Measurements from ENCODE around the gene ABCF2. TPM values are rescaled to one million over a fixed set of nuclear protein-coding genes. Genes with fewer than 3 reads are reported as not detected.

The ABCF2 gene
- 10 to 100 TPM; 48.4 to 49.0 TPM for total RNA-seq

DNA sequence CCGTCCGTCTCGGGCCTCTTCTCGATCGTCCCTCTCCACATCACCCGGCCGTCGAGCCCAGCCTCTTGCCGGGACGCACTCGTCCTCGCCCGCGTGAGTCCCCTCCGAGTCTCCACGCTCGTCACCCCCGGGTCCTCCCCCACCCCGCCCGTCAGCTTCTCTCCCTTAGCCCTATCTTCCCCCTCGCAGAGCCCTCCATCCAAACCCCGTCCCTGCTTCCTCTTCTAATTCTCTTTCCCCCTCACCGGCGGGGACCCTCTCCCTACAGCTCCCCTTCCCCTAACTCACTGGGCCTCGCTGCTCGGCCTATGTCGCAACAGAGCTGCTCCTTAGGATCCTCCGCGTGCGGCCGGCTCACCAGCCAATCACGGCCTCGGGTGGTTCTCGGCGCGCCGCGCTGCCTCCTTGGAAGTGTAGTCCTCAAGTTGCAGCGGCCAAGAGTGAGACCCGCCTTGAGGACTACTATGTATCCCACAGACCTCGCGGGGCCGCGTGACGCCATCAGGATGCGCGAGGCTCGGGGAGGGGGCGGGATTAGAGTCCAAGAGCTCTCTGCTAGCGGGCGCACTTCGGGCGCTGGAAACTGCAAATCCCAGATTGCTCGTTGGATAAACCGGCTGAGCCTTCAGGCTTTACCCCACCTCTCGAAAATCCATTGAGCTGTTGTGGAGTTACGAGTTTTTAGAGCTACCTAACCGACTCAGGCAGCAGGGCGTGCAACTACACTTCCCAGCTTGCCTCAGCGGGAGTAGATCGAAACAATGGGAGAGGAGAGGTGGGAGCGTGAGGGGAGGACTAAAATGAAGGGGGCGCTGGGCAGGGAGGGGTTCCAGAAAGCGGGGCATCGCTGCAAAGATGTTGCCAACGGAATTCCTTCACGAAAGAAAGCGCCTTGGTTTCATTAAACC lies at the start of gene ABCF2:
TSS of gene ABCF2 (minus strand) at position 331 of the 908 bp plus-strand sequence. CDS start 747 bp downstream, outside the sequence.
- intact Hi-C loops (cut with DNase I, micrococcal nuclease): loop anchor here (1.0 to 5.0 kb wide), 13 partner anchors 17 to 1388 kb away; partner anchors contain the start of genes FASTK (in 2 of the 2), ABCB8 (in 1 of the 2), NUB1 (in 1 of the 2) and RHEB (in 1 of the 2)
- peaks cover 40% of the 10 kb centered on the region for H3K4me1 Mint-ChIP-seq
- H3K4me3 Mint-ChIP-seq: peak within 1 kb of the TSS; percentile 92
- peak within 1 kb of the TSS; percentile 92 for H3K27ac Mint-ChIP-seq
- ATAC-seq (peak; percentile 100), DNase-seq (peak; percentile 99)
- no peaks in the 10 kb centered on the region for H3K9me3 Mint-ChIP-seq (ENCODE audit: low read depth)
- no peaks in the 10 kb centered on the region for H3K27me3 Mint-ChIP-seq
- CTCF ChIA-PET: interaction anchor here (0.6 to 7.1 kb wide), 14 partner anchors 10 to 345 kb away, joined by 3 to 49 read pairs (median 3); partner anchors contain the start of gene ABCB8
- peaks cover 44% of the 10 kb centered on the region for H3K36me3 Mint-ChIP-seq (ENCODE audit: low read depth)
- POLR2A ChIA-PET: interaction anchor here (0.8 to 1.0 kb wide), 5 partner anchors 9 to 406 kb away, joined by 3 to 6 read pairs (median 3); partner anchors contain the start of gene NUB1

DNA sequence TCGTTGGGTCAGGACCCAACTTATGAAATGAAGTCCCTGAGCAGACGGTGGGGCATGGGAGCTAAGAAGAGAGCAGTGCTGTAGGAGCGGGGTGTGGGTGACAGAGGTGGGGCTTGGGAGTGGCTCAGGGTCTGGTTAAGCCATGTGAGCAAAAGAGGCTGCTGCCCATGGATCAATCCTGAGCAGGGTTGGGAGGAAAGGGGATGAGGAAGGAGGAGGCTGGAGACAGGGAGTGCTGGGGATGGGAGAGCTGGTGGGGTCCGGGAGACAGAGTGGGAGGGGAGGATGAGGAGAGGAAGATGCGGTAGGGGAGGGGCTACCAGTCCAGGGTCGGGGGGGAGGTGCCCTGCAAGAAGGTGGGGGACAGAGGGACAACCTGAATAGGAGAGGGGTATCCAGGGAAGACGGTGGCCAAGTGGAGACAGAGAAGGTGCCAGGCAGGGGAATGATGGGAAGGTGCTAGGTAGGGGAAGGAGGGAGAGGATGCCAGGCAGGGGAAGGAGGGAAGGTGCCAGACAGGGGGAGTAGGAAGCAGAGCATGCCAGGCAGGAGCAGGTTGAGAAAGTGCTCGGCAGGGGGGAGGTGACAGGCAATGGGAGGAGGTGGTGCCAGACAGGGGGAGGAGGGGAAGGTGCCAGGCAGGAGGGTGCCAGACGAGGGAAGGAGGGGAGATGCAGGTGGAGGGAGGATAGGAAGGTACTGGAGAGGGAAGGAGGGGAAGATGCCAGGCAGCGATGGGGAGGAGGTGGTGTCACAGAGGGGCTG lies 49.0 kb upstream of the ABCF2 start:
- Mint-ChIP-seq H3K4me1 (peaks cover 20% of the 10 kb centered on the region), H3K27ac (no peak overlapping the region), H3K9me3 (ENCODE audit: low read depth) (no peaks in the 10 kb centered on the region), H3K4me3 (peak overlapping the region; percentile 29), H3K27me3 (peaks cover 4% of the 10 kb centered on the region), H3K36me3 (ENCODE audit: low read depth) (no peaks in the 10 kb centered on the region)
- ChIA-PET CTCF (no interaction called here), POLR2A (no interaction called here)
- ATAC-seq (no peak), DNase-seq (no peak)
- intact Hi-C loops (cut with DNase I, micrococcal nuclease): no loop called here

DNA sequence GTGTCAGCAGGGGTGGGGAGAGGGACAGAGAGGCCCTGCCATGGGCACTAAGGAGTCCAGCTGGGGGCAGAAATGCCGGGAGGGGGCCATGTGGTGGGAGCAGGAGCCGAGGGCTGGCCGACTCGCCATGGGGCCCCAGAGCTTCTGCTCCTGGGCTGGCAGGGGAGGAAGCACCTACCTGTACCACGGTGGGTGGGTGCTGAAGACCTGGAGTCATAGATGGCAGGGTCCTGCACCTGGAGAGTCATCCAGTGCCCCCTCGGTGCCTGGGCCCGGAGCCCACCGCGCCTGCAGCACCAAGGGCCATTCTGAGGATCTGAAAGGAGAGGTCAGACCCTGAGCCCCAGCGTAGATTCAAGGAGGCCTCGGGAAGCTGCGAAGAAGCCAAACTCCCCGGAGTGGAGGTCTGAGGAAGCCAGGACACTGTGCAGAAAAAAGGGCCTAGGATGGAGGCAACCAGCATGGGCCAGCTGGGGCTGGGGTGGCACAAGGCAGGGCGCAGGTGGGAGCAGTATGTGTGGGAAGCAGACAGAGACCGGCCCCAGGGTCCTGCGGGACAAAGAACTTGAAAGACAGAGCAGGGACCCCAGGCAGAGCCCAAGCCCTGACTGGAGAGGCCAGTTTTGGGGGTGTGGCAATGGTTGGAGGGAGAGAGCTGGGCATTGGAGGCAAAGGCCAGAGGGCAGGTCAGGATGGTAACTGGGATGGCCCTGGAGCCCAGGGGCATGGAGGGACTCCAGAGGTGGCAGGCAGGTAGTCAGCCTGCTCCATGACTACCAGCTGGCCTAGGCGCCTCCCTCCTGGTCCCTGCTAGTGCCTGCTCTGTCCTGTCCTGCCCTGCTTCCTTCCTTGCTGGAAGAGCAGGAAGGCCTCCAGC lies 48.2 kb upstream of the ABCF2 start:
- POLR2A ChIA-PET: no interaction called here
- DNase-seq (no peak), ATAC-seq (no peak)
- Mint-ChIP-seq H3K4me1 (peaks cover 20% of the 10 kb centered on the region), H3K9me3 (ENCODE audit: low read depth) (no peaks in the 10 kb centered on the region), H3K27ac (no peak overlapping the region), H3K4me3 (no peak overlapping the region), H3K36me3 (ENCODE audit: low read depth) (no peaks in the 10 kb centered on the region), H3K27me3 (peaks cover 3% of the 10 kb centered on the region)
- intact Hi-C loops (cut with DNase I, micrococcal nuclease): no loop called here
- CTCF ChIA-PET: interaction anchor here (0.7 to 1.5 kb wide), 3 partner anchors 22 to 396 kb away, joined by 3 to 4 read pairs (median 3); no protein-coding TSS in a partner anchor

DNA sequence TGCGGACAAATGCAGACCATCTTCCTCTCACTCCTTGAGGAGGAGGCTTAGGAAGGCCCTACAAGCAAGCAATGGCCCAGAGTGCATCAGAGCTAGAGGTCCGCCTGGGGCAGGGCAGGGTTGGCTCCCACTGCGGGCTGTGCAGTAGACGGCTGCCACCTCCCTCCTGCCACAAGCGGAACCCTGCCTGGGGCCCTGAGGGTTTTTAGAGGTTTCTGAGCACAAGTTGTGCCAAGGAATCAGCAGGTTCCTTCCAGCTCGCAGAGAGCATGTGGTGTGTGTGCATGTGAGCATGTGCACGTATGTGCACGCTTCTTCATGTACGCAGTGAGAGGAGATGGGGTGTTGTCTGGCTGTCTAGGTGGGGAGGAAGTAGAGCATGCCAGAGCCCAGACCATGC lies 47.4 kb upstream of the ABCF2 start:
- ATAC-seq (no peak), DNase-seq (no peak)
- Mint-ChIP-seq H3K4me3 (no peak overlapping the region), H3K27me3 (peaks cover 3% of the 10 kb centered on the region), H3K27ac (peak overlapping the region; percentile 5), H3K36me3 (ENCODE audit: low read depth) (no peaks in the 10 kb centered on the region), H3K4me1 (peaks cover 20% of the 10 kb centered on the region), H3K9me3 (ENCODE audit: low read depth) (no peaks in the 10 kb centered on the region)
- CTCF ChIA-PET: interaction anchor here (0.7 to 1.5 kb wide), 2 partner anchors 23 to 40 kb away, joined by 3 to 4 read pairs; no protein-coding TSS in a partner anchor
- POLR2A ChIA-PET: interaction anchor here (0.6 kb wide), 1 partner anchor 15 kb away, joined by 3 read pairs; no protein-coding TSS in a partner anchor
- intact Hi-C loops (cut with DNase I, micrococcal nuclease): no loop called here

DNA sequence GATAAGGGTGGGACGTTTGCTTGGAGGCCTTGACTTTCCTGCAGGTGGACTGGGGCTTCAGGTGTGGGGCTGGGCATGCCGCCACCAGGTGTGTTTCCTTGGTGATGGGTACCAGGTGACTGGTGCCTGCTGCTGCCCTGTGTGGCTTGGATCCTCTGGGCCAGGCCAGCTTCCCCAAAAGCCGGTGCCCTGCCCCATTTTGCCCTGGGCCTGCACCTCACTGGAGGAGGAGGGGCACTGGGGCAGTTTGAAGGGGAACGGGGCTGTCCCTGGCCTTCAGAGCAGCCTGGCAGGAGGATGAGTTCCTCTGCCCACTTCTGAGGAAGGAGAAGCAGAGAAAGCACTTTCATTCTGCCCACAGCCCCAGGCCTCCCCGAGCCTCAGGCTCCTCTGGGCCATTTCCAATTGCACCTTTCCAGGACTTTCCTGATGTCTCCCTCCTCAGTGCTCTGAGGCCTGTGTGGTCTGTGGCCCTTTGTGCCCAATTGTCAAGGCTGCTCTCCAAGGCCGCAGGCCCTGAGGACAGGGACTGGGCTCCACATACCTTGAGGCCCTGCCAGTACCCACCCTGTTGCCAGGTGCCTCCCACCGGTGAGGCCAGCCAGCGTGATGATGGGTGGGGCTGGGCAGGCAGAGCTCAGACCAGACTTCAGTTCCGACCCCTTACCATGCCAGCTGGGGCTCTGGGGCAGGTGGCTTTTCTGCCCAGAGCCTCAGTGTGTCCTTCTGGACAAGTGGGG lies 46.8 kb upstream of the ABCF2 start:
- Mint-ChIP-seq H3K27me3 (peaks cover 3% of the 10 kb centered on the region), H3K9me3 (ENCODE audit: low read depth) (no peaks in the 10 kb centered on the region), H3K36me3 (ENCODE audit: low read depth) (no peaks in the 10 kb centered on the region), H3K4me1 (peaks cover 20% of the 10 kb centered on the region), H3K4me3 (no peak overlapping the region), H3K27ac (no peak overlapping the region)
- ChIA-PET POLR2A (interaction anchor here (0.6 kb wide), 1 partner anchor 15 kb away, joined by 3 read pairs; no protein-coding TSS in a partner anchor), CTCF (interaction anchor here (1.5 kb wide), 1 partner anchor 23 kb away, joined by 4 read pairs; no protein-coding TSS in a partner anchor)
- DNase-seq (no peak), ATAC-seq (no peak)
- intact Hi-C loops (cut with DNase I, micrococcal nuclease): no loop called here

DNA sequence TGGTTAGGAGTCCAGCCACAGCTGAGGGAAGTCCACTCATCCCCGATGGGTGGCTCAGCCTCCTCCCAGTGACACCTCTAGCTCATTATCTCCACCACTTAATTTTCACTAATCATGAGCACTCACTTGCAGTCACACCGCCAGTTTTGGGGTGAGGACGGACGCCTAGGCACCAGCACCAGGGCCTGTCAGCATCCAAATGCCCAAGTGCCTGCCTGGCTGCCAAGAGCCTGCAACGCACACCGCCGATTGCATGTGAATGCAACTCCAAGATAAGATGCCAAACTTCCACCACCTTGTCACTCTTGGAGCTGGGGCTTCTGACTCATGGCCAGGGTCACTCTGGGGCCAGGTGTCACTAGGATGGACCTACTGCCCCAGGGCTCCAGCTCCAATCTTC lies 45.9 kb upstream of the ABCF2 start:
- ChIA-PET POLR2A (no interaction called here), CTCF (interaction anchor here (0.7 to 1.0 kb wide), 2 partner anchors 27 to 70 kb away, joined by 3 read pairs; no protein-coding TSS in a partner anchor)
- Mint-ChIP-seq H3K36me3 (ENCODE audit: low read depth) (no peaks in the 10 kb centered on the region), H3K27me3 (no peaks in the 10 kb centered on the region), H3K27ac (no peak overlapping the region), H3K4me3 (no peak overlapping the region), H3K4me1 (peaks cover 20% of the 10 kb centered on the region), H3K9me3 (ENCODE audit: low read depth) (no peaks in the 10 kb centered on the region)
- no peak for ATAC-seq
- DNase-seq: no peak
- intact Hi-C loops (cut with DNase I, micrococcal nuclease): no loop called here

DNA sequence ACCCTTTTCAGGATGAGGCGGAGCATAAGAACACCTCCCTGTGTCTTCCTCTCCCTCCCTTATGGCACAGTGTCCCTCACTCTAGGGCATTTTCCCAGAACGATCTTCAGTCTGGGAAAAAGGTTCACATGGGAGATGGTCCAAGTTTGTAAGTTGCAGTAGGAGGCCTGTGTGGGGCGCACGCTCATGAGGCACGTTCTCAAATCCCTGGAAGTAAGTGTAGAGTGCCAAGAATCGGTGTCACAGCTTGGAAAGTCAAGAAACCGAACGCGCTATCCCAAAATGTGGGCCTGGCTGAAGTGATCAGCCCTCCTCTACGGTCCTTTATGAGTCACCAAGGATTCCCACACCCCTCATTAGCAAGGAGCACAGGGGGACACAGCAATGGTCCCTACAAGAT lies 45.4 kb upstream of the ABCF2 start:
- Mint-ChIP-seq H3K9me3 (ENCODE audit: low read depth) (no peaks in the 10 kb centered on the region), H3K36me3 (ENCODE audit: low read depth) (no peaks in the 10 kb centered on the region), H3K4me1 (peaks cover 18% of the 10 kb centered on the region), H3K27ac (no peak overlapping the region), H3K4me3 (no peak overlapping the region), H3K27me3 (no peaks in the 10 kb centered on the region)
- intact Hi-C loops (cut with DNase I, micrococcal nuclease): no loop called here
- POLR2A ChIA-PET: no interaction called here
- CTCF ChIA-PET: interaction anchor here (1.0 kb wide), 1 partner anchor 26 kb away, joined by 3 read pairs; no protein-coding TSS in a partner anchor
- DNase-seq: no peak
- no peak for ATAC-seq

DNA sequence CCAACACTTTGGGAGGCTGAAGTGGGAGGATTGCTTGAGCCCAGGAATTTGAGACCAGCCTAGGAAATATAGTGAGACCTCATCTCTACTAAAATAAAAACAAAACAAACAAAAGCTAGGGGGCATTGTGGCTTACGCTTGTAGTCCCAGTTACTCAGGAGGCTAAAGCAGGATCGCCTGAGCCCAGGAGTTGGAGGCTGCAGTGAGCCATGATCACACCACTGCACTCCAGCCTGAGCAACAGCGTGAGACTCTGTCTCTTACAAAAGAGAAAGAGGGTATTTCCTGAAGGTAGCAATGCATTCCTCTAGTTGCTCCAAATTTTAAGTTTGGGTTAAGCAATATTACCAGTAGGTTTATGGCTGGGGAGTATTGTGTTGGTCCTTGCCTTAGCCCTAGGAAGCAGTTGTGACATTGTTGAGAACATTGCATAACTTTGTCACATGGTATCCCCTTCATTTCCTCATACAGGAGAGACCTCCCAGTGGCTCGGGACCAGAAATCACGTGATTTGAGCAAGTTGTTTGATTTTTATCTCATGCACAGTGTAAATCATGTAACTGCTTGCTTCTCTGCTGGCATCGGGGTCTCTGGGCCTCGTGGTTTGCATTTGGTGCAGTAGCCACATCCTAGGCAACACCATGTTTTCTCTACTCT lies 44.8 kb upstream of the ABCF2 start:
- intact Hi-C loops (cut with DNase I, micrococcal nuclease): no loop called here
- Mint-ChIP-seq H3K9me3 (ENCODE audit: low read depth) (no peaks in the 10 kb centered on the region), H3K27me3 (no peaks in the 10 kb centered on the region), H3K27ac (no peak overlapping the region), H3K36me3 (ENCODE audit: low read depth) (no peaks in the 10 kb centered on the region), H3K4me3 (no peak overlapping the region), H3K4me1 (peaks cover 14% of the 10 kb centered on the region)
- ATAC-seq: no peak
- DNase-seq: no peak
- ChIA-PET POLR2A (interaction anchor here (0.8 kb wide), 1 partner anchor 70 kb away, joined by 4 read pairs; the partner anchor contains the start of gene NUB1), CTCF (interaction anchor here (1.0 kb wide), 1 partner anchor 26 kb away, joined by 3 read pairs; no protein-coding TSS in a partner anchor)

DNA sequence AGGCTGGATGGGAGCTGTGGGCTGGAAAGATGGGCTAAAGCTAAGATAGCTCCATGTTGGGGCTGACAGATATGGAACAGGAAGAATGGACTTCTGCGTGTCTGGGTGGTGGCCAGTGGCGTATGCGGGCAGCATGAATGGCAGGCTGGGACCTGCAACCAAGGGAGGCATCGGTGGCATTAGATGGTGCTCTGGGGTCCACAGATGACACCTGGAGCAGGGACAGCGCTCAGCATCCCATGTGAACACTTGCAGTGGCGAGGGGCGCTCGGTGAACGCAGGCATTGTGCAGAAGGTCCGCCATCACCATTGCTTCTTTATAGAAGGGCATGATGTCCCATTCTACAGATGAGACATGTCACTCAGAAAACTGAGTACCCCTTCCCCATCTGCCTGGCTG lies 42.5 kb upstream of the ABCF2 start:
- H3K27me3 Mint-ChIP-seq: no peaks in the 10 kb centered on the region
- no peak overlapping the region for H3K27ac Mint-ChIP-seq

More for the DNA sequence above, 42.5 kb upstream of the ABCF2 start:
- H3K36me3 Mint-ChIP-seq (ENCODE audit: low read depth): no peaks in the 10 kb centered on the region
- CTCF ChIA-PET: interaction anchor here (0.8 to 1.5 kb wide), 3 partner anchors 25 to 105 kb away, joined by 3 to 5 read pairs (median 3); no protein-coding TSS in a partner anchor
- no peaks in the 10 kb centered on the region for H3K9me3 Mint-ChIP-seq (ENCODE audit: low read depth)
- H3K4me3 Mint-ChIP-seq: no peak overlapping the region
- intact Hi-C loops (cut with DNase I, micrococcal nuclease): no loop called here
- DNase-seq (no peak), ATAC-seq (no peak)
- H3K4me1 Mint-ChIP-seq: peaks cover 7% of the 10 kb centered on the region
- POLR2A ChIA-PET: no interaction called here

Data from activated CD4-positive, alpha-beta T cell treated with anti-CD3 and anti-CD28 coated beads for 36 hours (primary cell).